ENCODE measurements around the gene MITF.
"Not testable (repeated sequence)": the region's sequence is repeated elsewhere in the genome, so short reads cannot be mapped to it uniquely, and the experiment has no call there.

The MITF gene

DNA sequence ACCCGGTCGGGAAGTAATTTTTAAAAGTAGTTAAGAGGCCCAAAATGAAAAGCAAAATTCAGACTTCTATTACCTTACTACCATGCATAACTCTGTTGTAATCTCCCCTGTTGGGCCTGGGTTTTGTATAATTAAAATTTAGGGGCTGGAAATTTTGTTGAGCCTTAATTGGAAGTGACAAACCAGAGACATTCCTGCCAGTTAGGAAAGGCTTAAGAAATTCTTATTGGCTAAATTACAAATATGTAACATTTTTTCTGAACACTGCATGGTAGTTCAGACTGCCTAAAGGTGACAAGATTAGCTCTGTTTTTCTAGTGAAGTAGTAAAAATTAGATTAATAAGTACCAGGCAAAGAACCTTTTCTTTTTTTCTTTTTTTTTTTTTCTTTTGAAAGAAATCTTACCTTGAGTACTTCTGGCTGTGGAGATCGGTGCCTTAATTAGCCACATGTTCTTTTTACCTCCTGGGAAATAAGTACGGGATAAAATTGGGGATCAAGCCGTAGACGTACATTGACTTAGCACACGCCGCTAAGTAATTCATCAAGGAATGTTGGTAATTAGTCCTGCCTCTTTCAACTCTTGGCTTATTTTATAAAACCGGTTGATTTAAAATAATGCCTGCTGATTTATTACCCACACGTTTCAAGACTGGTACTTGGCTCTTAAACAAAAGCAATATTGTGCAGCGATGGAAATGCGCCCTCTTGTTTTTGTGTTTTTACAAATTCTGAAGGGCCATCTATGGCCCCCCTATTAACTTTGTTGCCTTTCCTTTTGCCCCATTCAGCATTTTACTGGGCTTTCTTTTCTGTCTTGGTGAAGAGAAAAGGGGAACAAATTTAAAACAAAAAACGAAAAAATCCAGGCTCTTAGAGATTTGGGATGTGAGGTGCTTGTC lies 149.0 kb downstream of the MITF start:
- Histone ChIP-seq H3K36me3 (ENCODE audit: insufficient read depth, low read length) (no peaks in the 10 kb centered on the region), H3K9ac (ENCODE audit: low read depth, low read length) (no peak overlapping the region), H3K4me1 (ENCODE audit: insufficient read depth, low read length) (peaks cover 9% of the 10 kb centered on the region; the same call in 1 of the 2 replicates), H3K9me3 (ENCODE audit: control insufficient read depth, insufficient read depth, low read length) (no peaks in the 10 kb centered on the region)

DNA sequence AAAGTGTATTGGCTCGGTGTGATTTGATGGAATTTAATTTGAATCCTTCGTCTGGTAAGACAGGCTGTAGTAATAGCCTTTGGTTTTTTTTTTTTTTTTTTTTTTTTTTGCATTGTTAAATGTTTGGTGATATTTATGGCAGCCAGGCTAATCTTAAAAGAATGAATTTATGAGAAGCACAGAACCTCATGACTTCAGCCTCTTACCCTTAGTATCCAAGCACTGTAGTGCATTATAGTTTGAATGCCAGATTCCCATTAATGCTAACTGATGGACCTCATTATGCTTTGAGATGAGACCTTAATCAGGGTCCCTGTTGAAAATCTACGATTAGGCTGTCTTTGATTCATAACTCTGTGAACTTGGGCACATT lies 149.7 kb downstream of the MITF start:
- Histone ChIP-seq H3K9ac (ENCODE audit: low read depth, low read length) (no peak overlapping the region), H3K9me3 (ENCODE audit: control insufficient read depth, insufficient read depth, low read length) (no peaks in the 10 kb centered on the region), H3K4me1 (ENCODE audit: insufficient read depth, low read length) (peaks cover 10% of the 10 kb centered on the region; the same call in 1 of the 2 replicates), H3K36me3 (ENCODE audit: insufficient read depth, low read length) (no peaks in the 10 kb centered on the region)

DNA sequence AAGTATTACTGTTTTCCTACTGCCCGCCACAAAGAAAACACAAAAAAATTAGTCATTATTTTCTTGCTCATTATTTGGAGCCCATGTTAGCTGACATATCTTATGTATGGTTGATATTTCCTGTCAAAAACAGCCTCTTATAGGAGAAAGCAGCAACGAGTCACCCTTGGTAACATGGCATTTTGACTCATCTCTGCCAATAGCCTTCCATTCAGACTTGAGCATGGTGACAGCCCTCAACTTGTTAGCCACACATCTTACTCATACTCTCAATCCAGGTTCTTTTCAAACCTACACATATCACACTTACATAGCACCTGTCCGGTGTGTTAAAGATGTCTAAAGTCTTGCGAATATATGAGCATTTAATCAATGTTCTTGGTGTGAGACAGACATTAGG lies 150.8 kb downstream of the MITF start:
- no peaks in the 10 kb centered on the region for H3K9me3 ChIP-seq (ENCODE audit: control insufficient read depth, insufficient read depth, low read length)
- peaks cover 10% of the 10 kb centered on the region; the same call in 1 of the 2 replicates for H3K4me1 ChIP-seq (ENCODE audit: insufficient read depth, low read length)
- H3K9ac ChIP-seq (ENCODE audit: low read depth, low read length): no peak overlapping the region
- no peaks in the 10 kb centered on the region for H3K36me3 ChIP-seq (ENCODE audit: insufficient read depth, low read length)

- Histone ChIP-seq H3K9me3 (ENCODE audit: control insufficient read depth, insufficient read depth, low read length) (no peaks in the 10 kb centered on the region), H3K36me3 (ENCODE audit: insufficient read depth, low read length) (no peaks in the 10 kb centered on the region), H3K4me1 (ENCODE audit: insufficient read depth, low read length) (peaks cover 10% of the 10 kb centered on the region; the same call in 1 of the 2 replicates), H3K9ac (ENCODE audit: low read depth, low read length) (no peak overlapping the region)
Measured at GRCh38 chr3:69890691-69891090, 151.4 kb downstream of the MITF start.

- Histone ChIP-seq H3K9me3 (ENCODE audit: control insufficient read depth, insufficient read depth, low read length) (no peaks in the 10 kb centered on the region), H3K36me3 (ENCODE audit: insufficient read depth, low read length) (no peaks in the 10 kb centered on the region), H3K4me1 (ENCODE audit: insufficient read depth, low read length) (peaks cover 10% of the 10 kb centered on the region; the same call in 1 of the 2 replicates), H3K9ac (ENCODE audit: low read depth, low read length) (no peak overlapping the region)
Measured at GRCh38 chr3:69892706-69893105, 153.4 kb downstream of the MITF start.

- Histone ChIP-seq H3K9me3 (ENCODE audit: control insufficient read depth, insufficient read depth, low read length) (no peaks in the 10 kb centered on the region), H3K9ac (ENCODE audit: low read depth, low read length) (no peak overlapping the region), H3K36me3 (ENCODE audit: insufficient read depth, low read length) (no peaks in the 10 kb centered on the region), H3K4me1 (ENCODE audit: insufficient read depth, low read length) (peaks cover 10% of the 10 kb centered on the region; the same call in 1 of the 2 replicates)
Measured at GRCh38 chr3:69893274-69893673, 154.0 kb downstream of the MITF start.

DNA sequence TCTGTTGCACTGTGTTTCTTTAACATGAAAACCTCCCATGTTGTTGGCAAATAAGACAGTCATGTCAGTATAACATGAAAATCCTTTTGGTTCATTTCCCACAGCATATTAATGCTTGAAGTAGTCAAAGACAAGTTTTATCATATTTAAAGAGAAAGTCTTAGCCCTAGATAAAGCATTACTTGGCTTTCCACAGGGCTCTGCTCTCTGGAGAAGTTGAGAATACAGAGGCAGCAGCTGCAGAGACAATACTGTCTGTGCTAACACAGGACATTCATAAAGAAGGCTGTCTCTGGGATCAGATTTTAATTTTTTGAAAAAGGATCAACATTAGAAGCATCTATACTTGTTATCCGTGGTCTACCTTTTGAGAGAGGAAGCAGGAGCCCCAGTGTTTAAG lies 156.8 kb downstream of the MITF start:
- H3K36me3 ChIP-seq (ENCODE audit: insufficient read depth, low read length): no peaks in the 10 kb centered on the region
- H3K9me3 ChIP-seq (ENCODE audit: control insufficient read depth, insufficient read depth, low read length): no peaks in the 10 kb centered on the region

DNA sequence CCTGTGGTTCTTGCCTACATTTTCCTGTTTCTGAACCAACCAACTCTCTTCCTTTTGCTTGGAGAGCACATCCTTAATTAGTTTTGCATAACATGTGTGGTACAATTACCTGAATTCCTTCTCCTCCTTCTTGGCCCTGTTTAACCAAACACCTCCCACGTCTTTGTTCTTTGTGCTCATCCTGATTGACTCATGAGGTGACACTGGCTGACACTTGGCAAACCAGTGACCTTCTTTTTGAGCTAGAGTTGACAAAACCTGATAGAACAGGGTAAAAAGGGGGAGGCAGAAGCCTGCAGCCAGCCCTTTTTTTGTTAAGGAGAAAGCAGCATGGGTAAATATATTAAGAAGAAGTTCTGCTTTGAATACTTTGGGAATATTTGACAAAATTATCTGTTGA lies 161.1 kb downstream of the MITF start:
- Histone ChIP-seq H3K9ac (ENCODE audit: low read depth, low read length) (no peak overlapping the region), H3K4me1 (ENCODE audit: insufficient read depth, low read length) (no peaks in the 10 kb centered on the region), H3K36me3 (ENCODE audit: insufficient read depth, low read length) (no peaks in the 10 kb centered on the region), H3K9me3 (ENCODE audit: control insufficient read depth, insufficient read depth, low read length) (no peaks in the 10 kb centered on the region)

More for the DNA sequence above, 156.8 kb downstream of the MITF start:
- H3K9ac ChIP-seq (ENCODE audit: low read depth, low read length): no peak overlapping the region
- peaks cover 10% of the 10 kb centered on the region; the same call in 1 of the 2 replicates for H3K4me1 ChIP-seq (ENCODE audit: insufficient read depth, low read length)

GRCh38 chr3:69901802-69902201 lies 162.5 kb downstream of the MITF start:
- no peaks in the 10 kb centered on the region for H3K9me3 ChIP-seq (ENCODE audit: control insufficient read depth, insufficient read depth, low read length)
- no peaks in the 10 kb centered on the region for H3K4me1 ChIP-seq (ENCODE audit: insufficient read depth, low read length)
- no peak overlapping the region for H3K9ac ChIP-seq (ENCODE audit: low read depth, low read length)
- no peaks in the 10 kb centered on the region for H3K36me3 ChIP-seq (ENCODE audit: insufficient read depth, low read length)

DNA sequence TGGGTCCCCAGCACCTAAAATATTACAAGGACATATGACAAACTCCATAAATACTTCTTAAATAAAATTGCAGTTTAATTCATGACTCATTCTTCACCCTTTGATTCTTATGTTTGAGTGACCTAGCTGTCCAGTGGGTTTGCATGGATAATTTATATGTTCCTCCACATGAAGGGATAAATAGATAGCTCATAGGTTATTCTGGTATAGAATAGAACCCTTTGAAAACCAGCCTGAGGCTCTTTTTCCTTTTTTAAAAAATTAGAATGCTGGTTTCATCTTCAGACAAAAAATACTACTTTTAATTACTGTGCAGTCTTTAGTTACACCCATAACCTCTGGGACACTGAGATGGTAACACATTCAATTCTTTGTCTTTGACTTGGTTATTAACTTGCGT lies 163.1 kb downstream of the MITF start:
- Histone ChIP-seq H3K36me3 (ENCODE audit: insufficient read depth, low read length) (no peaks in the 10 kb centered on the region), H3K4me1 (ENCODE audit: insufficient read depth, low read length) (no peaks in the 10 kb centered on the region), H3K9me3 (ENCODE audit: control insufficient read depth, insufficient read depth, low read length) (no peaks in the 10 kb centered on the region), H3K9ac (ENCODE audit: low read depth, low read length) (no peak overlapping the region)

- H3K4me1 ChIP-seq (ENCODE audit: insufficient read depth, low read length): no peaks in the 10 kb centered on the region
- no peak overlapping the region for H3K9ac ChIP-seq (ENCODE audit: low read depth, low read length)
- no peaks in the 10 kb centered on the region for H3K36me3 ChIP-seq (ENCODE audit: insufficient read depth, low read length)
- H3K9me3 ChIP-seq (ENCODE audit: control insufficient read depth, insufficient read depth, low read length): 0 out of 2 replicates have a peak, but pooled peaks cover 3% of the 10 kb centered on the region
Measured at GRCh38 chr3:69906351-69906966, 167.2 kb downstream of the MITF start.

GRCh38 chr3:69907554-69907953 lies 168.3 kb downstream of the MITF start:
- Histone ChIP-seq H3K9ac (ENCODE audit: low read depth, low read length) (no peak overlapping the region), H3K4me1 (ENCODE audit: insufficient read depth, low read length) (no peaks in the 10 kb centered on the region), H3K9me3 (ENCODE audit: control insufficient read depth, insufficient read depth, low read length) (0 out of 2 replicates have a peak, but pooled peaks cover 3% of the 10 kb centered on the region), H3K36me3 (ENCODE audit: insufficient read depth, low read length) (no peaks in the 10 kb centered on the region)

DNA sequence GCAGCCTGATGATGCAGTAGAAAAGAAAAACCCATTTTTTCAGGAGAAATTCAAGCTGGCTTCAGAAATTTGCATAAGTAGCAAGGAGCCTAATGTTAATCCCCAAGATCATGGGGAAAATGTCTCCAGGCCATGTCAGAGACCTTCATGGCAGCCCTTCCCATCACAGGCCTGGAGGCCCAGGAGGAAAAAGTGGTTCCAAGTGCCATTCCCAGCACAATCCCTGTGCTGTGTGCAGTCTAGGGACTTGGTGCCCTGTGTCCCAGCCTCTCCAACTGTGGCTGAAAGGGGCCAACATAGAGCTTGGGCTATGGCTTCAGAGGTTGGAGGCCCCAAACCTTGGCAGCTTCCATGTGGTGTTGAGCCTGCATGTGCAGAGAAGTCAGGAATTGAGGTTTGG lies 170.6 kb downstream of the MITF start:
- H3K4me1 ChIP-seq (ENCODE audit: insufficient read depth, low read length); H3K9me3 ChIP-seq (ENCODE audit: control insufficient read depth, insufficient read depth, low read length); H3K36me3 ChIP-seq (ENCODE audit: insufficient read depth, low read length); H3K9ac ChIP-seq (ENCODE audit: low read depth, low read length): not testable (repeated sequence)

- H3K9ac ChIP-seq (ENCODE audit: low read depth, low read length): no peak overlapping the region
- H3K36me3 ChIP-seq (ENCODE audit: insufficient read depth, low read length): no peaks in the 10 kb centered on the region
- no peaks in the 10 kb centered on the region for H3K4me1 ChIP-seq (ENCODE audit: insufficient read depth, low read length)
- peaks cover 3% of the 10 kb centered on the region; the same call in 1 of the 2 replicates for H3K9me3 ChIP-seq (ENCODE audit: control insufficient read depth, insufficient read depth, low read length)
Measured at GRCh38 chr3:69913422-69913821, 174.2 kb downstream of the MITF start.

GRCh38 chr3:69914395-69914794 lies 175.1 kb downstream of the MITF start:
- H3K4me1 ChIP-seq (ENCODE audit: insufficient read depth, low read length): no peaks in the 10 kb centered on the region
- H3K9me3 ChIP-seq (ENCODE audit: control insufficient read depth, insufficient read depth, low read length): peaks cover 3% of the 10 kb centered on the region; the same call in 1 of the 2 replicates
- H3K36me3 ChIP-seq (ENCODE audit: insufficient read depth, low read length): no peaks in the 10 kb centered on the region
- H3K9ac ChIP-seq (ENCODE audit: low read depth, low read length): no peak overlapping the region
